NCI-H345 treated with DMSO at 0.1 percent for 48 hours (cell line): ENCODE data around the gene LOC101059915.
"Not testable (repeated sequence)": the region's sequence is repeated elsewhere in the genome, so short reads cannot be mapped to it uniquely, and the experiment has no call there.

ENCODE experiments used
- DNase-seq: peaks from one replicate; lab custom pipeline; 2025; ENCODE audit not compliant: unreplicated experiment; lab: John Stamatoyannopoulos, UW

The LOC101059915 gene

DNA sequence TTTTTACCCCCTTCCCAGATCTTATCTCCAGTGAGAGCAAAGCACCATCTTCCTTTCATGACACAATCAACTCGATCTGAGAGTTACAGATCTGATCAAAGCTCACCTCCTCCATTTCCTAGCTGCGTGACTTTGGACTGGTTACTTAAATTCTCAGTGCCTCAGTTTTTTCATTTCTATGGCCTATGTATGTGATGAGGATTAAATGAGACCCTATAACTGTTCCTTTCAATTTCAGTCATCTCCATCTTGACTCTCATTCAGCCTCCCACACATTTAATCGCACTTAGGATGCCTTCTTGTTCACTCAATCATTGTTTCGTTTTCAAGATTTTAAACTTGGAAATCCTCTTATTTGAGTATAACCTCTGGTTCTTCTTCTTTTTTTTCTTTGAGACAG, 28.9 kb upstream of the LOC101059915 start:
- DNase-seq = no peak

DNA sequence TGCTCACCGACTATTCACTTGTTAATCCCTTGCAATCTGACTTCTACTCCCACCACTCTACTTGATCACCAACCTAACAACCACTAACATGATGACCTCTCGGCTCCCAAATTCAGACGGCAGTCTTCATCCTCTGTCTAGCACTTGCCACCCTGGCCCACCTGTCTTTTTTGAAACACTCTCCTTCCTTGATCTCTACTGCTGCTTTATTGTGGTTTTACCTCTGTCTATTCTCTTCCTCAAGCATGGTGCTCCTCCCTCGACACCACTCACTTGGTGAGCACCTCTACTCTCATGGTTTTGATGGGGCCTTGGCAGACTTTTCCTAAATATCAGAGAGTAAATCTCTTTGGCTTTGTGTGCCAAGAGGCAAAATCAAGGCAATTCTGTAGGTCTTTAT, 27.3 kb upstream of the LOC101059915 start:
- no peak for DNase-seq

DNA sequence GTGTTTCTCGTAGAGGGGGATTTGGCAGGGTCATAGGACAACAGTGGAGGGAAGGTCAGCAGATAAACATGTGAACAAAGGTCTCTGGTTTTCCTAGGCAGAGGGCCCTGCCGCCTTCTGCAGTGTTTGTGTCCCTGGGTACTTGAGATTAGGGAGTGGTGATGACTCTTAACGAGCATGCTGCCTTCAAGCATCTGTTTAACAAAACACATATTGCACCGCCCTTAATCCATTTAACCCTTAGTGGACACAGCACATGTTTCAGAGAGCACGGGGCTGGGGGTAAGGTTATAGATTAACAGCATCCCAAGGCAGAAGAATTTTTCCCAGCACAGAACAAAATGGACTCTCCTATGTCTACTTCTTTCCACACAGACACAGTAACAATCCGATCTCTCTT, 22.9 kb upstream of the LOC101059915 start:
- DNase-seq = not testable (repeated sequence)

DNA sequence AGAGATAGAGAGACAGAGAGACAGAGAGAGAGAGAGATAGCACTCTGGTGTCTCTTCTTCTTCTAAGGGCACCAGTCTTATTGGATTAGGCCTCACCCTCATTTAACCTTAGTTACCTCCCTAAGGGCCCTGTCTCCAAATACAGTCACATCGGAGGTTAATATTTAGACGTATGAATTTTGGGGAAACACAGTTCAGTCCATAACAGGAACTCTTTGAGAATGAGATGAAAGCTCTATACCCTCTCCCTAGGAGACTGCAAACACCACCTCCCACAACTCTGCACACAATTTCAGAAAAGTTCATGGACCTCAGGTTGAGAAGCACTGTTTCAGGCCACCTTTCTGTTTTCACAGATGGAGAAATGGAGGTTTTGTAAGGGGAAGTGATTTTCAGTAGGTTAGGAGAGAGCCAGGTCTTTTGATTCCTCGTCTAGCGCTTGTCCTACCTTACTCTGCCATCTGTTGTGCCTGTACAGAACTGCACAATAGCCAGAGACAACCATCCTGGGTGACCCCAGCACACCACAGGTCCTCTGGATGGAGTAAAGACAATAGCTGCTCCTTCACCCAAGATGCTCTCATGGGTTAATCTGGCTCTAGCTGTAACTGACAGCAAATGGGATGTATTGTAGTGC, 16.9 kb upstream of the LOC101059915 start:
- no peak for DNase-seq

DNA sequence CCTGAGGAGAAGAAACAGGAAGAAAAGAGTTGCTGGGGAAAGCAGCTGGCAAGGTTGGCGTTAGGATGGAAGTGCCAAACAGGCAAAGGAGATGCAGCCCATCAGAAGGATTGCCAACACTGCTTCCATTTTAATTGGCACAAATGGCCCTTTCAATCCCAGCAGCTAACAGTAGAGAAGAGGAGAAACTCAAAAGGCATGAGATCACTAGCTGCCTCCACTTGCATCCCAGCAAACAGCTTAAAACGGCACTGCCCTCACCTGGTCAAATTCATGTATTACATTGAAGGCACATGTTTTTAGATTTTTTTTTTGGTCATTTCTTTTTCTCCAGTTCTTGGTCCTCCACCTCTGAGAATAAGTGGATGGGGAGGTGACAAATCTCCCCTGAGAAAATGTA, 14.9 kb upstream of the LOC101059915 start:
- DNase-seq = peak; percentile 14

DNA sequence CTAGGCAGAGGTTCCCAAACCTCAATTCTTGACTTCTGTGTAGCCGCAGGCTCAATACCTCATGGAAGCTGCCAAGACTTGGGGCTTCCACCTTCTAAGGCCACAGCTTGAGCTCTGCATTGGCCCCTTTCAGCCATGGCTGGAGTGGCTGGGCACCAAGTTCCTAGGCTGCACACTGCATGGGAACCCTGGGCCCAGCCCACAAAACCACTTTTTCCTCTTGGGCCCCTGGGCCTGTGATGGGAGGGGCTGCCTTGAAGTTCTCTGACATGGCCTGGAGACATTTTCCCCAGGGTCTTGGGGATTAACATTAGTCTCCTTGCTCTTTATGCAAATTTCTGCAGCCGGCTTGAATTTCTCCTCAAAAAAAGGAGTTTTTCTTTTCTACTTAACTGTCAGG, 14.0 kb upstream of the LOC101059915 start:
- no peak for DNase-seq

DNA sequence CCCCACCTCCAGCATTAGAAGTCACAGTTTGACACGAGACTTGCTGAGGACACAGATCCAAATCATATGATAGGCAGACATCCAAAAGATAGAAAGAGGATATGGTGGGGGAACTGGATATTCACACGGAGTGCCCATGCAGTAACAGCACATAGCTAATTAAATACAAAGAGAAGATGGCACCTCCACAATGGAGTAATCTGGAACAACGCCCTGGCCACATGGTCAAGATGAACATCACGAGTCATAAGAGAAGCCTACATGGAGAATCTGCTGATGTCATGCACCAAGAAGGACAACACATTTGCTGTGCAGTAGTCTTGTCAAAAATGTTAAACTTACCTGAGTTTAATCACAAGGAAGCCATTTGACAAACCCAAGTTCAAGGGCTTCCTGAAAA, 10.1 kb upstream of the LOC101059915 start:
- no peak for DNase-seq

DNA sequence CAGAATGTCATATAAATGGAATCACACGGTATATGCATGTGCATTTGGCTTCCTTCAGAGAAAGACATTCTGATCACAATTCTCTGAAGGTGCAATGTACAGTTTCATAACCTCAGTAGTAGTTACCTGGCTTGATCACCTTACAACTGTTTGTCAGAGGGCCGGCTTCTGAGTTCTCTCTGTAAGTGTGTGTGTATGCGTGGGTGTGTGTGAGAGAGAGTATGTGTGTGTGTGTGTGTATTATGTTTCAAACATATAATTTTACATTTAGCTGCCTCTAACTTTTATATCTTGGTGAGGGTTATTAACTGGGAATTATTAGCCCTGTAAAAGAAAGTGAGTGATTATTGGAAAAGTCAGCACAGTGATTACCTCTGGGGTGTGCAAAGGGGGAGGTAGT, 8.0 kb upstream of the LOC101059915 start:
- DNase-seq = no peak

DNA sequence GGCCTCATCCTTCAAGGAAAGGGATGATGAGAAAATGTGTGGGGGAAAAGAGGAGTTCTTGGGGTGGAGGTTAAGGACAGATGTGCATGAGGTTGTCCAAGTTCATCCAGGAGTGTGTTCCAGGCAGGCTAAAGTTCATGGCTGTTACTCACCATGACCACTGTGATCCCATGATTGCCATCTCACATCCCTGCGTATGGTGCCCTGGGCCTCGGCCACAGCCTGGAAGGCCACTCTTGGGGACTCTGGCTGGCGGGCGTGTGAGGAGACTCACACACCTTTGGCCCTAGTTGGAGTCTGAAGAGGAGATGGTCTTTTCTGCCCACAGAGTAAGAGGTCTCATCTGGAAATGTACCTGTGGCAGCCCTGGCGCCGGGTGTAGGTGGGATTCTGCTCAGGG, 7.4 kb upstream of the LOC101059915 start:
- DNase-seq = no peak

DNA sequence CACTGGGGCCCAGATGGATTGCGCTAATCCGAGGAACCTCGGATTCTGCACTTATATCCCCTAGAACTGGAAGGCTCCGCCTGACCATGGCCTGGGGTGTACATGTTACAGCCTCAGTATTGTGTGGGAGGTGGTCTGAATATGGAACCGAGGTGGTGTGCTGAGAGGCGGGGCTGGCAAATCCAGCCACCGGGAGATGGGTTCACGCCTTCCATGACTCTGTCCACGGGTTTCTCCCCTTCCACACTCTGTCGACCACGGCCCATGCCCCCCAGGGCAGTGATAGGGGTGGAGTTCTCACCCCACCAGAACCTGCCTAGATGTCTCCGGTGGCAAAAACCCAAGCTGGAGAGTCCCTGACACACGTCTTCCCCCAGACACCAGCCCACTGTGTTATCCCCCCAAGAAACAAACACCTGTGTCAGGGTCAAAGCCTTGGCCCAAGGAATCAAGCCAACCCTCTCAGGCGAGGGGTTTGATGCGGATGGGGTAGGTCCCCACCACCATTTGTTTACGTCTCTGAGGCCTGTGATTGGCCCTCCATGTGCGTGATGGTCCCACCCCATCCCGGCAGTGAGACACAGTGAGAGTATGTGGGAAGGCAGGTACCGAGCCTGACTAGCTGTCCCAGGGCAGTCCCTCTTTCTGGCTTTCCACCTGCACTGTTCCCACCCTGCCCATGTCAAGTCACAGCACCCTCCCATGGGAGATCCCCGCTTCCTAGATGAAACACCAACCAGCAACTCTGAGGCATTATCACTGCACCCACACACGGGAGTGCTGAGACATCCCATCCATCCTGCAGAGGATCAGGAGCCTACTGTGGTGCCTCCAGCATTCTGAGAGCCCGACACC, 6.6 kb upstream of the LOC101059915 start:
- DNase-seq = no peak

DNA sequence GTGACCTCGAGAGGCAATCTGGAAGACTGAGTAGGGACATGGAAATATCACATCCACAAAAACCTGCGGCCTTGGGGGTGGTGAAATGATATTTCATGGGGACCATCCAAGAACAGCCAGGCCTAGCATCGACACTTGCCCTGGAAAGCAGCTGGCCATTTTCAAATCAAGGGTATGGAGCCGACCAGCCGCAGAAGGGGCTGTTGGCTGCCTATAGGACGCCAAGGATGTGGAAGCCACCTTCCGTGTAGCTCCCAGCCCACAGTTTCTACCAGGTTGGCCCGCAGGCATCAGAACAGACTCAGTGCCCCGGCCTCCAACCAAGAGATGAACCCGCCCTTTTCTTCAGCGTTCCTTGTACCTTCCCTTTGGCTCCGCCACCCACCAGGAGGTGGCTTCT, 5.4 kb upstream of the LOC101059915 start:
- DNase-seq = no peak

DNA sequence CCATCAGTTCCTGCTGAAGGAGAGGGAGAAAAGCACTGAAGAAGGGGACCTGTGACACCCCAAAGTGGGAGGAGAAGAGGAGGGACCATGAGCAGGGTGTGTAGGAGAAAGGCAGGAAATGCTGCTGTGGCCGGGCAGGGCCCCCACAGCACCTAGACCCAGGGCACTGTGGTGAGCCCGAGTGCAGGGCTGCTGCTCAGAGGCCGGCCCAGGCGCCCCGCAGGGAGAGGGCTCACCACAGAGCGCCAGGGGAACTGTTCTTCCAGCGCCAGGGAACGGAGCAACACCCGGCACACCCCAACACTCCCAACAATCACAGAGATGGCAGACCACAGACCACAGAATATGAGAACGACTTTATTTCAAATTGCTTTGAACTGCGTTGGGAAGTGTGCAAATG, 4.7 kb upstream of the LOC101059915 start:
- not testable (repeated sequence) for DNase-seq

DNA sequence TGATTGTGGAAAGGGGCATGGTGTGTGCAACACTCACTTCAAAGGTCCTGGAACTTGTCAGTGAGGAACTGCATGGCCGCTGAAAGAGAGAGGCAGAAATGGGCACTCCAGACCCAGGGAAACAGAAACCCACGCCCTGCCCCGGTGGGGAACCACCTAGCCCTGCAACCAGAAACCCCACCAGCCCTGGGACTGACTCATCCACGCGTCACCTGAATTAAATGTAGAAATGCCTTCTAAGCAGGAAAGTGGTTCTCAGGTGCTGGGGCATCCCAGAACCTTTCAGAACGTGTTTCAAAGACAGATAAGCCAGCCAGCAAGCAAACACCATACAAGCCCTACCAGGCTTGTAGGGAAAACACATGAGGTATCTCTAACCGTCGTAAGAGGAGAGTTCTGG, 4.1 kb upstream of the LOC101059915 start:
- DNase-seq = not testable (repeated sequence)

DNA sequence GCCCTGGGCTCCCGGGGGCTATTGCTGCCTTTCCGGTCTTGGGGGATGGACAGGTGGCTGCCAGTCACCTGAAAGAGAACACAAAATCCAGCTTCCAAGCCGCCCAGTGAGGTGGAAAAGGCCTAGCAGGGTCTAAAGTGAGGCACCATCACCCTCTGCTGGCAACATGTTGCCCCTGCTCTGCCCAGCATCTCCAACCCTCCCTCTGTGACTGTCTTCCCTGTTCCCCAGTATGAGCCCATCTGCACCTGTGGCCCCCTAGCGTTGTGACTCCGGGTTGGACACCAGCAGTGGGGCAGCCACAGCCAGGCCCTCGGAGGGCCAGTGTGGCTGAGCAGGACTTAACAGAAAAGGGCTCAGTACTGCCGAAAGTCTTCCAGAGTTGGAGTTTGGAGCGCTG, 3.1 kb upstream of the LOC101059915 start:
- not testable (repeated sequence) for DNase-seq

DNA sequence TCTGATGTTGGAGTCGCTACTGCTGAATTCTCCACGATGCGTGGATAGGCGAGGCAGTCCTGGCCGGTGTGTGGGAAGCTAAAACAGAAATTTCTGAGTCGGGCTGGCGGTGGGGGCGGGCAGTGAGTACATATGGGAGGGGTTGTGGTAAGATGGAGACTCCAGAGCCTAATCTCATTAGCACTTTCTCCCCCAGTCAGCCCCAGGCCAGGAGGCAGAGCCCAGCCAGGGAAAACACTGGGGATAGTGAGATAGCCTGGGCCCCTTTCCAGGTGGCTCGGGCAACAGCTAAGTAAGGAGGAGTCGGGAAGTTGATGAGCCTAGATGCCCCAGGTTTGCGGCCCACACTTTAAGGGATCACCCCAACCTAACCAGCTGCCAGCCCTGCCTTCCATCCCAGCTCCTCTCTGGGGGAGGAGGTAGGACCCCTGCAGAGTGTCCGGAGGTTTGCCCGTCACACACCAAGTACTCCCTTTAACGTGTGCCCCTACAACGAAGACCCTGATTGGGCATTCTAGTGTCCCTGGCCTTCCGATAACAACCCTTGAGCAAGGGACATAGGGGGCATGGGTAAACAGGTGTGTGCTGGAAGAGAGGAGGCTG, 2.4 kb upstream of the LOC101059915 start:
- DNase-seq = no peak

DNA sequence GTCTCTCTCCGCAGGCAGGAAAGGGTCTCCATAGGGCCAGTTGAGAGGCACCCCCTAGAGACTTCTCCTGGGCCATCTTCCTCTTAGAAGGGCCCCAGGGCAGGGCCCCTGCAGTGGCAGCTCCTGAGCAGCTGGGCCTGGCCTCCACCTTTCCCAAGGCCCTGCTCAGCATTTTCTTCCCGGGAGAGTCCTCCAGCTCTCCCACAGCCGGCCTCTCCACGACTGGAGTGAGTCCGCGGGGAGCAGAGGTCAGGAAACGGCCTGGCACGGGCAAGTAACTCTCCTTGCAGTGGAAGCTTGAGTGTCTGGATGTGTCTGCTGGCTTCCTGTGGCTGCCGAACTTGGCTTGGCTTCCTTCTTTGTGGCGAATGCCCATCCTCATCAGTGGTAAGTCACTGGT, 1.6 kb upstream of the LOC101059915 start:
- no peak for DNase-seq

DNA sequence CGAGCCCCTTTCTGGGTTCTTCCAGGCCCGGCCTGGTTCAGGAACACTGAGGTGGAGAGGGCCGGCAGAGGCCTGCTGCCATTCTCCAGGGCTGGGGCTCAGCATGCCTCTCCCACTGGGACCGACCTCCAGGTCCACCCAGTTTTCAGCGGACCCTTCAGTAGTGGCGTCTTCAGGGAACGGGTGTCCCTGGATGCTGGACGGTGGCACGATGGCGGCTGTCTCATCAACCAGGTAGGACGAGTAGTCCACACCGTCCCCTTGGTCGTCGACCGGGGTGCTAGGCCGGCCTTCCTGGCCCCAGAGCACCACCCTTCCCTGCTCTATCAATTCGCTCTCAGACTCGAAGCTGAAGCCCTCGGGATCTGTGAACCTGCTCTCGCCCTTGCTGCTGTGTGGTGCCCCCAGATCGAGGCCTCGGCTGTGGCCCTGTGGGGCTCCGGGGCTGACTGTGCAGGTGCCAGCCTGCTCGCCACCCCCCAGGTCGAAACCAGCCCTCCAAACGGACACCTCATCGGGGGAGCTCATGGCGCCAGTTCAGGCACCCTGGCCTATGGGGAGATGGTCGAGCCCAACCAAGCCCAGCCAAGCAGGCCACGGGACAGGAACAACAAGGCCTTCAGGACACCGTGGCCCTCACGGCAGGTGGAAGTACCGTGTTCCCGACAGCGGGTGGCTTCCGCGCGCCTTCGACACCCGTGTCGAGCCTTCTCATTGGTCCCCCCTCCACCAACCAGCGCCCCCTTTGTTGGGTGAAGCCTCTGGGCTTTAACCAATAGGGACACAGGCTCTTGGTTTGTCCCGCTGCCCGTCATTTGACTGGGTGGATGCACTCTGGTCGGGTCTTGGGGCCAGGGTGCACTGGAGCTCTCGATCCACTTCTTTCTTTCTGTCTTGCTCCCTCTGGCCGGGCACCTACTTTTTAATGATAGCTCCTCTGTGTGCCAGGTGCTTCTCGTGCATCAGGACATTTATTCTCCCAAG, 814 bp upstream of the LOC101059915 start:
- no peak for DNase-seq

DNA sequence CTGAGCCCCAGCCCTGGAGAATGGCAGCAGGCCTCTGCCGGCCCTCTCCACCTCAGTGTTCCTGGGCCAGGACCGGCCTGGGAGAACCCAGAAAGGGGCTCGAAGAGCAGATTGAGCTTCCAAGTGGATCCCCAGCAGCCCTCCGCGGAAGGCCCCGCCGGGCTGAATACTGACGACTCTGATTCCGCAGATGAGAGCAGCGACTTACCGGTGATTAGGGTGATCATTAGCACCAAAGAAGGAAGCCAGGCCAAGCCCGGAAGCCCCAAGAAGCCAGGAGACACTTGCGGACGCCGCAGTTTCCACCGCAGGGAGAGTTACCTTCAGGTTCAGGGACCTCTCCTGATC, 876 bp downstream of the LOC101059915 start:
- no peak for DNase-seq

DNA sequence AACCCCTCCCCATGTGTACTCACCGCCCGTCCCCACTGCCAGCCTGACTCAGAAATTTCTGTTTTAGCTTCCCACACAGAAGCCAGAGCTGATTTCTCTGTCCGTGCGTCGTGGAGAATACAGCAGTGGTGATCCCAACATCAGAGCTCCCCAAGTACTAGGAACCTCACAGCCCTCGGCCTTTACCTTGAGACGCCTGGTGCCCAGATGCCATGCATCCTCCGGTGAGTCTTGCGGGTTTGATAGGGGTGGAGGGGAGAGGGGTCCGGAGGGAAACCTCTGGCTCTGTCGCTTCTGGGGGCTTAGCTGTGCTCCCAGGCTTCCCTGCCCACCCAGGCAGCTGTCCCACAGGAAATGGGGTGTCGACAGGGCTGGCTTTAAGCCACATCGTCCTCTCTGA, 2.1 kb downstream of the LOC101059915 start:
- DNase-seq = no peak

DNA sequence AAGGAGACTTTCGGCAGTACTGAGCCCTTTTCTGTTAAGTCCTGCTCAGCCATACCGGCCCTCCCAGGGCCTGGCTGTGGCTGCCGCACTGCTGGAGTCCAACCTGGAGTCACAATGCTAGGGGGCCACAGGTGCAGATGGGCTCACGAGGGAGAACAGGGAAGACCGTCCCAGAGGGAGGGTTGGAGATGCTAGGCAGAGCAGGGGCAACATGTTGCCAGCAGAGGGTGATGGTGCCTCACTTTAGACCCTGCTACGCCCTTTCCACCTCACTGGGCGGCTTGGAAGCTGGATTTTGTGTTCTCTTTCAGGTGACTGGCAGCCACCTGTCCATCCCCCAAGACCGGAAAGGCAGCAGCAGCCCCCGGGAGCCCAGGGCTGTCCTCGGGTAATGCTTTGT, 2.6 kb downstream of the LOC101059915 start:
- DNase-seq = not testable (repeated sequence)
